22Rv1 (cell line): ENCODE results near the gene RGL1.

Experiments used
- CTCF ChIP-seq: fragments of 450-650 bp; IDR thresholded peaks from 2 replicates; pipeline ENCODE4 v1.5.1; 2017; ENCODE audit warnings: mild to moderate bottlenecking
- ZFX ChIP-seq: fragments of 450-650 bp; IDR thresholded peaks from 2 replicates; pipeline ENCODE4 v1.6.1; 2017; ENCODE audit warnings: antibody characterized with exemption, borderline replicate concordance

DNA sequence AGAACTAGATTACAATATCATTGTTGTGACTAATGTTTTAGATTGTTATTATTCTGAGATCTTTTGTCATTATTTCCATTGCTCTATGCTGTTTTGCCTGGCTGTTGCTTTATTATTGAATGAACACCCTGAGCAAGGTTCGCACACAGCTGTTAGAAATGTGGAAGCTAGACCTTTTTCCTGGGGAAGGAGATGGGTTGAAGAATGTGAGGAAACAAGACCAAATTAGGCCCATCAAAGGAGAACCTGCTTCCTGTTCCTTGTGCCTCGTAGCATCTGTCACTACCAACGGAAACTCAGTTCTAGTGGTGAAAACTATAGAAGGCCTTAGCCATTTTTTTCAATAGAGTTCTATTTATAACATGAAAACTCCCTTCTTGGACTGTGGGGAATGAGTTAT is 68.7 kb downstream of the RGL1 start:
- TF ChIP-seq CTCF (no peak), ZFX (no peak)
